GM12875 (cell line): ENCODE data around the gene XPOT.

Experiments
- H3K4me3 ChIP-seq: one replicate; pipeline ENCODE4 v1.5.1; 2011; ENCODE audit warnings: low read depth, low read length, control low read depth
- CTCF ChIP-seq: IDR thresholded peaks from 2 replicates; pipeline ENCODE4 v1.5.1; 2011; ENCODE audit warnings: low read depth, mild to moderate bottlenecking, control low read depth, inconsistent platforms, low read length, moderate library complexity, borderline replicate concordance; ENCODE audit not compliant: insufficient read depth

XPOT gene

GRCh38 chr12:64457032-64457431, 52.8 kb downstream of the XPOT start:
- no peak for TF ChIP-seq CTCF
- no peak overlapping the region for H3K4me3 ChIP-seq

GRCh38 chr12:64457466-64457865, 53.3 kb downstream of the XPOT start:
- TF ChIP-seq CTCF = no peak
- H3K4me3 ChIP-seq = no peak overlapping the region

- no peak overlapping the region for H3K4me3 ChIP-seq
- TF ChIP-seq CTCF = no peak
These were observed 53.7 kb downstream of the XPOT start for GRCh38 chr12:64457923-64458322.

- no peak for TF ChIP-seq CTCF
- peak overlapping the region; percentile 18 for H3K4me3 ChIP-seq
These were observed 55.3 kb downstream of the XPOT start for GRCh38 chr12:64459394-64459891.

- no peak for TF ChIP-seq CTCF
- no peak overlapping the region for H3K4me3 ChIP-seq
These were observed 57.6 kb downstream of the XPOT start for GRCh38 chr12:64461634-64462414.

GRCh38 chr12:64466178-64466577, 62.0 kb downstream of the XPOT start:
- H3K4me3 ChIP-seq = no peak overlapping the region
- no peak for TF ChIP-seq CTCF

- TF ChIP-seq CTCF = no peak
- H3K4me3 ChIP-seq = no peak overlapping the region
These were observed 64.8 kb downstream of the XPOT start for GRCh38 chr12:64468966-64469365.
